Trophoblast cell (in vitro differentiated cells and primary cell): ENCODE data around the gene UBE2E1.

ENCODE experiments used
- DNase-seq, 2 donors: peaks; one replicate each; pipeline ENCODE4 v3.0.0-alpha.2; 2016
- H2AFZ ChIP-seq: 2 replicates; pipeline ENCODE4 v1.6.1; 2013; ENCODE audit warnings: low read length, moderate library complexity, mild to moderate bottlenecking; ENCODE audit not compliant: insufficient read depth, poor library complexity
- H2AK5ac ChIP-seq: 2 replicates; pipeline ENCODE4 v1.6.1; 2013; ENCODE audit warnings: mild to moderate bottlenecking, low read length
- H2BK120ac ChIP-seq: 2 replicates; pipeline ENCODE4 v1.6.1; 2013; ENCODE audit warnings: low read length, mild to moderate bottlenecking, moderate library complexity; ENCODE audit not compliant: insufficient read depth, poor library complexity
- H2BK12ac ChIP-seq: 2 replicates; pipeline ENCODE4 v1.6.1; 2013; ENCODE audit warnings: mild to moderate bottlenecking, low read length, moderate library complexity
- H2BK5ac ChIP-seq: 2 replicates; pipeline ENCODE4 v1.6.1; 2013; ENCODE audit warnings: low read length, low read depth, moderate library complexity, mild to moderate bottlenecking; ENCODE audit not compliant: poor library complexity
- H3K14ac ChIP-seq: 2 replicates; pipeline ENCODE4 v1.6.1; 2013; ENCODE audit warnings: mild to moderate bottlenecking, low read length
- H3K18ac ChIP-seq: 2 replicates; pipeline ENCODE4 v1.6.1; 2013; ENCODE audit warnings: mild to moderate bottlenecking, low read length
- H3K23ac ChIP-seq: 2 replicates; pipeline ENCODE4 v1.6.1; 2013; ENCODE audit warnings: low read length
- H3K27ac ChIP-seq: 2 replicates; pipeline ENCODE4 v1.5.1; 2013; ENCODE audit warnings: low read depth, mild to moderate bottlenecking, inconsistent platforms, low read length, moderate library complexity
- H3K27me3 ChIP-seq: 2 replicates; pipeline ENCODE4 v1.6.1; 2013; ENCODE audit warnings: inconsistent platforms, mild to moderate bottlenecking, low read length, moderate library complexity; ENCODE audit not compliant: insufficient read depth
- H3K36me3 ChIP-seq, 2 experiments: 1 replicate in 1 of 2; 2 replicates in 1 of 2; pipeline ENCODE4 v1.6.1; 2013; ENCODE audit warnings: low read length in 2 of 2, mild to moderate bottlenecking in 2 of 2, moderate library complexity in 1 of 2; ENCODE audit not compliant: insufficient read depth in 2 of 2, control insufficient read depth in 1 of 2
- H3K4ac ChIP-seq: 2 replicates; pipeline ENCODE4 v1.6.1; 2013; ENCODE audit warnings: low read depth, mild to moderate bottlenecking, low read length, moderate library complexity
- H3K4me1 ChIP-seq, 2 experiments: 1 replicate in 1 of 2; 2 replicates in 1 of 2; pipeline ENCODE4 v1.6.1; 2013; ENCODE audit warnings: low read length in 2 of 2, mild to moderate bottlenecking in 2 of 2, moderate library complexity in 1 of 2; ENCODE audit not compliant: insufficient read depth in 2 of 2, control insufficient read depth in 1 of 2
- H3K4me2 ChIP-seq: 2 replicates; pipeline ENCODE4 v1.6.1; 2013; ENCODE audit warnings: inconsistent platforms, mild to moderate bottlenecking, low read length, moderate library complexity
- H3K4me3 ChIP-seq: 2 replicates; pipeline ENCODE4 v1.5.1; 2013; ENCODE audit warnings: mild to moderate bottlenecking, low read depth, low read length, inconsistent platforms
- H3K79me1 ChIP-seq: one replicate; pipeline ENCODE4 v1.6.1; 2013; ENCODE audit warnings: low read length
- H3K79me2 ChIP-seq: 2 replicates; pipeline ENCODE4 v1.6.1; 2013; ENCODE audit warnings: low read length, mild to moderate bottlenecking; ENCODE audit not compliant: control insufficient read depth, insufficient read depth, poor library complexity
- H3K9ac ChIP-seq: 2 replicates; pipeline ENCODE4 v1.6.1; 2013; ENCODE audit warnings: mild to moderate bottlenecking, low read length
- H3K9me3 ChIP-seq: 2 replicates; pipeline ENCODE4 v1.6.1; 2013; ENCODE audit warnings: low read depth, mild to moderate bottlenecking, control low read depth, inconsistent platforms, low read length; ENCODE audit not compliant: insufficient read depth
- H4K12ac ChIP-seq: 2 replicates; pipeline ENCODE4 v1.6.1; 2013; ENCODE audit warnings: low read depth, mild to moderate bottlenecking, low read length, moderate library complexity
- H4K8ac ChIP-seq: 2 replicates; pipeline ENCODE4 v1.6.1; 2013; ENCODE audit warnings: low read depth, mild to moderate bottlenecking, low read length, moderate library complexity
- H4K91ac ChIP-seq: one replicate; pipeline ENCODE4 v1.6.1; 2013; ENCODE audit warnings: low read depth, mild to moderate bottlenecking, low read length, moderate library complexity
- WGBS: extraction: QIAGEN DNeasy Blood & Tissue Kit; methylation state at CpG from one replicate; pipeline ENCODE4 v1.1.7; 2013; ENCODE audit warnings: missing lambda C conversion rate; ENCODE audit not compliant: insufficient read length, insufficient coverage; ENCODE audit errors: extremely low coverage; 5-methylcytosine and 5-hydroxymethylcytosine counted together

Gene UBE2E1

DNA sequence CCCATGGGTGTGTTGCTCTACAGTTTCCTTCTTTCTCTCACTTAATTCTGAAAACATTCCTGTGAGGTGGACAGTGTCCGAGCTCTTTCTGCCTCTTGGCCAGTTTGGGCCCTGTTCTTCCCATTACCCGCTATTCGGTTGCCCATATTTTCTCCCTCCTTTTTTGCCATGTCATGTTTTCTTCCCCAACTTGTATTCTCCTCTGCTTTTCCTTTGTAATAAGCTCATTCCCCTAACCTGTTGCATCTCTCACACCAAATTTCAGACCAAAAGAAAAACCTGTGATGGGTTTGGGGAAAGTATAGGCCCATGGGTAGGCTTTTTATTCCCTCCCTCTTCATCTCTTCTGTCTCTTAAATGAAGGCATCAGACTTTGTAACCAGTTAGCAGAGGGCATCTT lies 80.6 kb downstream of the UBE2E1 start:
- Histone ChIP-seq H3K9me3 (peaks cover 2% of the 10 kb centered on the region), H3K14ac (no peak overlapping the region), H3K27ac (no peak overlapping the region), H3K79me2 (no peaks in the 10 kb centered on the region), H4K8ac (no peak overlapping the region), H3K36me3 (peaks cover 5 to 11% of the 10 kb centered on the region in 2 experiments), H3K79me1 (no peaks in the 10 kb centered on the region), H3K4me3 (no peak overlapping the region), H4K91ac (no peak overlapping the region), H3K27me3 (no peaks in the 10 kb centered on the region), H3K4me1 (no peaks in the 10 kb centered on the region), H3K4me2 (no peak overlapping the region), H2AFZ (no peak overlapping the region), H3K23ac (no peak overlapping the region), H3K18ac (no peak overlapping the region), H4K12ac (no peak overlapping the region), H3K9ac (no peak overlapping the region), H2BK12ac (no peak overlapping the region), H3K4ac (no peak overlapping the region), H2AK5ac (no peak overlapping the region), H2BK120ac (no peak overlapping the region), H2BK5ac (no peak overlapping the region)
- no CpG with 5 or more reads among the region's 3 CpGs for WGBS
- no peak for DNase-seq

- H3K79me2 ChIP-seq: no peaks in the 10 kb centered on the region
- peak in 1 of 2 donors; percentile 79 for DNase-seq
- no peak overlapping the region for H2BK120ac ChIP-seq
- H3K79me1 ChIP-seq: no peaks in the 10 kb centered on the region
- H3K9me3 ChIP-seq: no peaks in the 10 kb centered on the region
- no CpG with 5 or more reads among the region's 3 CpGs for WGBS
- H3K18ac ChIP-seq: no peak overlapping the region
- H4K91ac ChIP-seq: no peak overlapping the region
- no peak overlapping the region for H4K12ac ChIP-seq
- H2BK12ac ChIP-seq: no peak overlapping the region
- no peak overlapping the region for H3K4ac ChIP-seq
- no peak overlapping the region for H2AK5ac ChIP-seq
- H4K8ac ChIP-seq: no peak overlapping the region
- H3K4me2 ChIP-seq: no peak overlapping the region
- H3K36me3 ChIP-seq: peaks cover 0 to 2% of the 10 kb centered on the region in 2 experiments
- no peak overlapping the region for H3K27ac ChIP-seq
- H2BK5ac ChIP-seq: no peak overlapping the region
- H3K4me3 ChIP-seq: no peak overlapping the region
- H3K23ac ChIP-seq: no peak overlapping the region
- no peaks in the 10 kb centered on the region for H3K4me1 ChIP-seq
- H3K14ac ChIP-seq: no peak overlapping the region
- H3K9ac ChIP-seq: no peak overlapping the region
- H3K27me3 ChIP-seq: no peaks in the 10 kb centered on the region
- no peak overlapping the region for H2AFZ ChIP-seq
Measured at GRCh38 chr3:23888617-23889228, 83.0 kb downstream of the UBE2E1 start.

GRCh38 chr3:23889386-23889785 lies 83.6 kb downstream of the UBE2E1 start:
- peaks cover 0 to 2% of the 10 kb centered on the region in 2 experiments for H3K36me3 ChIP-seq
- no peak overlapping the region for H4K91ac ChIP-seq
- no peak overlapping the region for H2BK120ac ChIP-seq
- no peaks in the 10 kb centered on the region for H3K4me1 ChIP-seq
- no peak overlapping the region for H2BK5ac ChIP-seq
- no peak overlapping the region for H3K23ac ChIP-seq
- no peak overlapping the region for H3K9ac ChIP-seq
- H3K27me3 ChIP-seq: no peaks in the 10 kb centered on the region
- H2BK12ac ChIP-seq: no peak overlapping the region
- no peak overlapping the region for H2AK5ac ChIP-seq
- no CpG with 5 or more reads among the region's 2 CpGs for WGBS
- no peak overlapping the region for H4K8ac ChIP-seq
- no peak overlapping the region for H4K12ac ChIP-seq
- H3K27ac ChIP-seq: no peak overlapping the region
- no peaks in the 10 kb centered on the region for H3K9me3 ChIP-seq
- no peaks in the 10 kb centered on the region for H3K79me2 ChIP-seq
- H2AFZ ChIP-seq: no peak overlapping the region
- DNase-seq: no peak
- no peak overlapping the region for H3K4ac ChIP-seq
- no peak overlapping the region for H3K4me3 ChIP-seq
- no peak overlapping the region for H3K18ac ChIP-seq
- no peak overlapping the region for H3K4me2 ChIP-seq
- no peaks in the 10 kb centered on the region for H3K79me1 ChIP-seq
- no peak overlapping the region for H3K14ac ChIP-seq

- Histone ChIP-seq H3K18ac (no peak overlapping the region), H3K4me3 (no peak overlapping the region), H3K4ac (no peak overlapping the region), H3K27me3 (no peaks in the 10 kb centered on the region), H3K4me2 (no peak overlapping the region), H3K9me3 (no peaks in the 10 kb centered on the region), H4K12ac (no peak overlapping the region), H3K9ac (no peak overlapping the region), H3K4me1 (no peaks in the 10 kb centered on the region), H2BK12ac (no peak overlapping the region), H2AK5ac (no peak overlapping the region), H2AFZ (no peak overlapping the region), H4K8ac (no peak overlapping the region), H3K79me1 (no peaks in the 10 kb centered on the region), H2BK120ac (no peak overlapping the region), H3K27ac (no peak overlapping the region), H3K23ac (no peak overlapping the region), H4K91ac (no peak overlapping the region), H3K79me2 (no peaks in the 10 kb centered on the region), H3K36me3 (peaks cover 0 to 6% of the 10 kb centered on the region in 2 experiments), H2BK5ac (no peak overlapping the region), H3K14ac (no peak overlapping the region)
- DNase-seq: no peak
- WGBS: no CpG with 5 or more reads among the region's 5 CpGs
Measured at GRCh38 chr3:23889950-23890349, 84.2 kb downstream of the UBE2E1 start.
